ENCODE measurements around the gene WBP11.
"Not testable (repeated sequence)": the region's sequence is repeated elsewhere in the genome, so short reads cannot be mapped to it uniquely, and the experiment has no call there.

The WBP11 gene

GRCh38 chr12:14771651-14772137 is 31.6 kb downstream of the WBP11 start:
- DNase-seq (ENCODE audit: low read depth): no peak

- DNase-seq (ENCODE audit: low read depth): peak; percentile 91
Observed at GRCh38 chr12:14770496-14771461, 32.5 kb downstream of the WBP11 start.

- peak; percentile 38 for DNase-seq (ENCODE audit: low read depth)
Observed at GRCh38 chr12:14769969-14770495, 33.2 kb downstream of the WBP11 start.

- no peak for DNase-seq (ENCODE audit: low read depth)
Observed at GRCh38 chr12:14769466-14769968, 33.8 kb downstream of the WBP11 start.

GRCh38 chr12:14768823-14769405 is 34.4 kb downstream of the WBP11 start:
- DNase-seq (ENCODE audit: low read depth): no peak

GRCh38 chr12:14767617-14768016 is 35.7 kb downstream of the WBP11 start:
- no peak for DNase-seq (ENCODE audit: low read depth)

- no peak for DNase-seq (ENCODE audit: low read depth)
Observed at GRCh38 chr12:14766649-14767215, 36.5 kb downstream of the WBP11 start.

GRCh38 chr12:14766020-14766419 is 37.3 kb downstream of the WBP11 start:
- not testable (repeated sequence) for DNase-seq (ENCODE audit: low read depth)

- DNase-seq (ENCODE audit: low read depth): no peak
Observed at GRCh38 chr12:14765398-14765797, 37.9 kb downstream of the WBP11 start.

- not testable (repeated sequence) for DNase-seq (ENCODE audit: low read depth)
Observed at GRCh38 chr12:14759711-14760280, 43.5 kb downstream of the WBP11 start.

- DNase-seq (ENCODE audit: low read depth): no peak
Observed at GRCh38 chr12:14756334-14757143, 46.7 kb downstream of the WBP11 start.

- DNase-seq (ENCODE audit: low read depth): no peak
Observed at GRCh38 chr12:14751986-14752385, 51.3 kb downstream of the WBP11 start.

- DNase-seq (ENCODE audit: low read depth): no peak
Observed at GRCh38 chr12:14743061-14743460, 60.2 kb downstream of the WBP11 start.

- DNase-seq (ENCODE audit: low read depth): no peak
Observed at GRCh38 chr12:14741942-14742341, 61.3 kb downstream of the WBP11 start.

GRCh38 chr12:14741153-14741552 is 62.1 kb downstream of the WBP11 start:
- DNase-seq (ENCODE audit: low read depth): no peak

GRCh38 chr12:14736441-14736840 is 66.8 kb downstream of the WBP11 start:
- not testable (repeated sequence) for DNase-seq (ENCODE audit: low read depth)
